Neural cell (in vitro differentiated cells): ENCODE results near the gene ST8SIA4. TPM values are rescaled to one million over a fixed set of nuclear protein-coding genes. Genes with fewer than 3 reads are reported as not detected.

ENCODE experiments used
- H2AFZ ChIP-seq: fragments of 200-600, 300-800 bp; sonication (generic), shearing (Covaris generic); 2 replicates; pipeline ENCODE4 v1.6.0; 2014; ENCODE audit warnings: low read depth, mild to moderate bottlenecking, antibody characterized with exemption, low read length, moderate library complexity
- H3F3A ChIP-seq: fragments of 200-600 bp; shearing (Covaris generic); 2 replicates; pipeline ENCODE4 v1.6.1; 2016; ENCODE audit warnings: mild to moderate bottlenecking, moderate library complexity, mixed read lengths, antibody characterized with exemption, low read length; ENCODE audit not compliant: insufficient read depth, poor library complexity, severe bottlenecking
- H3K27ac ChIP-seq: fragments of 200-600, 300-800 bp; sonication (generic), shearing (Covaris generic); 2 replicates; pipeline ENCODE4 v1.5.1; 2014; ENCODE audit warnings: mild to moderate bottlenecking, low read length, moderate library complexity
- H3K27me3 ChIP-seq: fragments of 300-800, 200-600 bp; sonication (generic), shearing (Covaris generic); 2 replicates; pipeline ENCODE4 v1.6.0; 2014; ENCODE audit warnings: mild to moderate bottlenecking, low read depth, low read length, moderate library complexity; ENCODE audit not compliant: insufficient read depth
- H3K36me3 ChIP-seq: fragments of 300-800, 200-600 bp; sonication (generic), shearing (Covaris generic); 2 replicates; pipeline ENCODE4 v1.5.1; 2014; ENCODE audit warnings: mild to moderate bottlenecking, antibody characterized with exemption, low read length, moderate library complexity; ENCODE audit not compliant: insufficient read depth
- H3K4me2 ChIP-seq: fragments of 300-800, 200-600 bp; sonication (generic), shearing (Covaris generic); 2 replicates; pipeline ENCODE4 v1.6.0; 2014; ENCODE audit warnings: mild to moderate bottlenecking, low read length
- H3K4me3 ChIP-seq: fragments of 300-800, 200-600 bp; sonication (generic), shearing (Covaris generic); 2 replicates; pipeline ENCODE4 v1.5.1; 2014; ENCODE audit warnings: mild to moderate bottlenecking, low read length, moderate library complexity
- H3K79me2 ChIP-seq: fragments of 200-600 bp; shearing (Covaris generic); replicated peaks from 2 replicates; pipeline ENCODE4 v1.6.0; 2014; ENCODE audit warnings: mild to moderate bottlenecking, low read length, moderate library complexity; ENCODE audit not compliant: insufficient read depth
- H3K9ac ChIP-seq: fragments of 300-800, 200-600 bp; sonication (generic), shearing (Covaris generic); 2 replicates; pipeline ENCODE4 v1.6.1; 2016; ENCODE audit warnings: mild to moderate bottlenecking, low read length, mixed read lengths
- H3K9me2 ChIP-seq: fragments of 200-600 bp; shearing (Covaris generic); 2 replicates; pipeline ENCODE4 v1.6.1; 2016; ENCODE audit warnings: mild to moderate bottlenecking, low read length, mixed read lengths; ENCODE audit not compliant: insufficient read depth
- H3K9me3 ChIP-seq: fragments of 200-600, 300-800 bp; sonication (generic), shearing (Covaris generic); 2 replicates; pipeline ENCODE4 v1.6.1; 2016; ENCODE audit warnings: mild to moderate bottlenecking, mixed run types, low read length, moderate library complexity, mixed read lengths
- H4K20me1 ChIP-seq: fragments of 200-600 bp; shearing (Covaris generic); 2 replicates; pipeline ENCODE4 v1.6.1; 2016; ENCODE audit warnings: mild to moderate bottlenecking, mixed run types; ENCODE audit not compliant: insufficient read depth
- CTCF ChIP-seq: fragments of 450-650 bp; IDR thresholded peaks from 2 replicates; pipeline ENCODE4 v1.5.1; 2014; ENCODE audit warnings: antibody characterized with exemption, mild to moderate bottlenecking, moderate library complexity; ENCODE audit not compliant: poor library complexity, severe bottlenecking
- EP300 ChIP-seq: fragments of 450-650 bp; conservative IDR thresholded peaks from 2 replicates; pipeline ENCODE4 v1.6.1; 2014; ENCODE audit warnings: antibody characterized with exemption, mild to moderate bottlenecking, moderate library complexity; ENCODE audit not compliant: poor library complexity, severe bottlenecking
- EZH2 ChIP-seq: fragments of 200-600, 300-800 bp; shearing (Covaris generic), sonication (generic); IDR thresholded peaks from 2 replicates; pipeline ENCODE4 v1.6.1; 2014; ENCODE audit warnings: antibody characterized with exemption, low read length, borderline replicate concordance, mild to moderate bottlenecking; ENCODE audit not compliant: insufficient read depth, poor library complexity, severe bottlenecking
- MXI1 ChIP-seq: fragments of 450-650 bp; conservative IDR thresholded peaks from 2 replicates; pipeline ENCODE4 v1.6.1; 2014; ENCODE audit warnings: antibody characterized with exemption, mild to moderate bottlenecking; ENCODE audit not compliant: poor library complexity, severe bottlenecking
- POLR2AphosphoS5 ChIP-seq: IDR thresholded peaks from 2 replicates; pipeline ENCODE4 v1.6.1; 2012
- RAD21 ChIP-seq: fragments of 450-650 bp; conservative IDR thresholded peaks from 2 replicates; pipeline ENCODE4 v1.6.1; 2014; ENCODE audit warnings: antibody characterized with exemption, mild to moderate bottlenecking, moderate library complexity
- REST ChIP-seq: IDR thresholded peaks from 2 replicates; pipeline ENCODE4 v1.6.1; 2012; ENCODE audit warnings: borderline replicate concordance
- SMC3 ChIP-seq: fragments of 450-650 bp; conservative IDR thresholded peaks from 2 replicates; pipeline ENCODE4 v1.6.1; 2014; ENCODE audit warnings: antibody characterized with exemption, mild to moderate bottlenecking, moderate library complexity; ENCODE audit not compliant: poor library complexity
- TAF1 ChIP-seq: IDR thresholded peaks from 2 replicates; pipeline ENCODE4 v1.6.1; 2012; ENCODE audit warnings: low read depth
- polyA plus RNA-seq: library from polyadenylated mRNA; depleted of rRNA; stranded (reverse); fragments of >200 nt; gene quantifications from 2 replicates; pipeline ENCODE4 v1.2.3, GENCODE V29; 2014

ST8SIA4 gene
- polyA plus RNA-seq, 1 donor from 2014 or later = 15.6 TPM

- Histone ChIP-seq H2AFZ (no peak overlapping the region), H3K27me3 (no peaks in the 10 kb centered on the region), H3K9me3 (no peaks in the 10 kb centered on the region), H3K9ac (no peak overlapping the region), H3K9me2 (no peaks in the 10 kb centered on the region), H3K79me2 (no peaks in the 10 kb centered on the region), H3K4me2 (no peak overlapping the region), H3K4me3 (no peak overlapping the region), H4K20me1 (no peaks in the 10 kb centered on the region), H3F3A (no peaks in the 10 kb centered on the region), H3K36me3 (no peaks in the 10 kb centered on the region), H3K27ac (no peak overlapping the region)
- TF ChIP-seq POLR2AphosphoS5 (no peak), REST (no peak), RAD21 (no peak), EZH2 (no peak), SMC3 (no peak), TAF1 (no peak), MXI1 (no peak), CTCF (no peak), EP300 (no peak)
Measured at GRCh38 chr5:100842080-100842479, 61.0 kb downstream of the ST8SIA4 start.

- Histone ChIP-seq H3K9me2 (no peaks in the 10 kb centered on the region), H3K9ac (no peak overlapping the region), H4K20me1 (no peaks in the 10 kb centered on the region), H3K36me3 (no peaks in the 10 kb centered on the region), H3K4me2 (no peak overlapping the region), H3K4me3 (no peak overlapping the region), H3K79me2 (no peaks in the 10 kb centered on the region), H3F3A (no peaks in the 10 kb centered on the region), H3K9me3 (no peaks in the 10 kb centered on the region), H3K27me3 (no peaks in the 10 kb centered on the region), H3K27ac (no peak overlapping the region), H2AFZ (no peak overlapping the region)
- TF ChIP-seq EP300 = no peak
- TF ChIP-seq POLR2AphosphoS5 = no peak
- TF ChIP-seq CTCF = no peak
- TF ChIP-seq TAF1 = no peak
- no peak for TF ChIP-seq EZH2
- TF ChIP-seq REST = no peak
- no peak for TF ChIP-seq MXI1
- no peak for TF ChIP-seq SMC3
- no peak for TF ChIP-seq RAD21
Measured at GRCh38 chr5:100841358-100842076, 61.6 kb downstream of the ST8SIA4 start.
